Psoas muscle (tissue), 8 donors: ENCODE data around the gene CSPG4. TPM values are rescaled to one million over a fixed set of nuclear protein-coding genes. Genes with fewer than 3 reads are reported as not detected.

Source experiments
- ATAC-seq, 4 donors: fragments of 200-7000 bp; cut with Tn5 transposase; one replicate each; pipeline ENCODE4 v1.9.1; 2020; ENCODE audit warnings: moderate library complexity in 3 of 4, mild to moderate bottlenecking in 2 of 4
- DNase-seq, 2 donors: peaks; one replicate each; pipeline ENCODE4 v3.0.0-alpha.2; 2020
- H3K27ac ChIP-seq: fragments of 200-600 bp; one replicate; pipeline ENCODE4 v1.8.0; 2022
- H3K27me3 ChIP-seq, 3 donors: fragments of 200-600 bp in 1 of 3; one replicate each; pipeline versions ENCODE4 v1.6.1 to v1.8.0; 2013 to 2022; ENCODE audit warnings: low read length in 2 of 3, mild to moderate bottlenecking in 2 of 3, moderate library complexity in 1 of 3; ENCODE audit not compliant: insufficient read depth in 3 of 3
- H3K36me3 ChIP-seq, 2 donors: fragments of 200-600 bp in 1 of 2; one replicate each; pipeline versions ENCODE4 v1.6.1 to v1.8.0; 2013 to 2022; ENCODE audit warnings: low read depth in 1 of 2, mild to moderate bottlenecking in 1 of 2, moderate library complexity in 1 of 2; ENCODE audit not compliant: insufficient read depth in 1 of 2
- H3K4me1 ChIP-seq: fragments of 200-600 bp; one replicate; pipeline ENCODE4 v1.8.0; 2022
- H3K4me3 ChIP-seq: fragments of 200-600 bp; one replicate; pipeline ENCODE4 v1.8.0; 2022; ENCODE audit warnings: mild to moderate bottlenecking
- H3K9me3 ChIP-seq: fragments of 200-600 bp; one replicate; pipeline ENCODE4 v1.8.0; 2022
- CTCF ChIP-seq: fragments of 200-600 bp; IDR thresholded peaks from one replicate; pipeline ENCODE4 v1.8.0; 2022; ENCODE audit warnings: antibody characterized with exemption
- WGBS, 3 donors: extraction: QIAGEN DNeasy Blood & Tissue Kit; methylation state at CpG; one replicate each; pipeline versions ENCODE4 v1.1.6 to v1.1.7; 2013; 5-methylcytosine and 5-hydroxymethylcytosine counted together
- intact Hi-C, 2 donors: fragments of 100-400 bp; cut with DNase I; formaldehyde crosslinking; loops; one replicate each; pipeline versions ENCODE4 v1.11.0 to v1.14.2; 2022
- polyA plus RNA-seq, 3 donors: library from polyadenylated mRNA; stranded (reverse); fragments of 200-250 nt; gene quantifications; one replicate each; pipeline ENCODE4 v1.2.3, GENCODE V29; 2013
- total RNA-seq, 4 donors: library from RNA; stranded (reverse); fragmentation: NEBNext Ultra II Directional in 2 of 4; extraction: Animal tissue kit (Norgen Biotek cat#: 25700) in 2 of 4; gene quantifications; one replicate each; pipeline versions ENCODE4 v1.2.1 to v1.2.4, GENCODE V29; 2021 to 2023
- donor health status: healthy with polysubstance abuse.
- donor health status: DM: no; HTN: no; CAD: no; lungs with moderate emphysema.
- donor health status: Bipolar disorder and iron deficiency.
- donor health status: healthy.
- donor health status: DM: yes; HTN: yes; CAD: no.
- donor health status: DM: no; HTN: no; CAD: no.
- donor health status: DM: no; HTN: no; CAD: no.
- donor health status: DM: yes; HTN: yes; CAD: no.

CSPG4 gene
- total and polyA plus RNA-seq, 7 donors, result 8.1 to 49.5 (median 15.9) TPM

DNA sequence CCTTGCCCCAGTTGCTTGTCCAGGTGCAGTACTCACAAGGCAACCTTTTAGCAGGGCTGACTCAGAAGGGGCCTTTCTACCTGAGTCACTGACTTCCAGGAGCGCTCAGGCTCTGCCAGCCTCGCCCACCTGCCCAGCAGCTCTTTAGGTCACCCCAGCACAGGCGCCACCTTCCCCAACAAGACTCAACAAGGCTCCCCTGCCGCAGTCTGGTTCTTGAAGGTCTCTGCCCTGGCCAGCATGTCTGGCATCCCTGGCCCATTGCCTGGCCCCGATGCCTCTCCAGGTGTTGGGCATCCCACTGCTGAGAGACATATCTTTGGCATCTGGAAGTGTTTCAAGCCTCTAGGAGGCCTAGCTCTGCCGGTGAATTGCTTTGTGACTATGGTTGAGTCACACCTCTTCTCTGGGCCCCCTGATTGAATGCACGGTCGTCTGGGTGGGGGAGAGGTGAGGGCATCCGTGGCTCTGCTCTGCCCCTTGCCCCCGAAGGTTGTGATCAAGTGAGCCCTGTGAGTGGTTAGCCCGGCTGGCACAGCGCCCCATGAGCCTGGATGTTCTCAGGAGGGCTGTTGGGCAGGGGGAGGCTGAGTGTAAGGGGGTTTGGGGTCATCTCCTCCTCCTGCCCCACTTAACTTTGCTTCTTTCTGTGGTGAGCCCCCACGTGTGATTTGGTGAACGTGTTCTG lies 43.3 kb downstream of the CSPG4 start:
- DNase-seq (no peak), ATAC-seq (no peak)
- intact Hi-C loops, result no loop called here
- no peaks in the 10 kb centered on the region for H3K27me3 ChIP-seq
- no peak overlapping the region for H3K27ac ChIP-seq
- H3K9me3 ChIP-seq, result no peaks in the 10 kb centered on the region
- 77 to 80% (median 78%) methylated on average over 14 of the region's 14 CpGs for WGBS, 3 donors
- no peak overlapping the region for H3K4me3 ChIP-seq
- TF ChIP-seq CTCF, result no peak
- no peaks in the 10 kb centered on the region for H3K36me3 ChIP-seq
- H3K4me1 ChIP-seq, result peaks cover 28% of the 10 kb centered on the region

GRCh38 chr15:75666823-75667501 lies 45.7 kb downstream of the CSPG4 start:
- Histone ChIP-seq H3K4me1 (peaks cover 13% of the 10 kb centered on the region), H3K36me3 (no peaks in the 10 kb centered on the region), H3K4me3 (no peak overlapping the region), H3K9me3 (no peaks in the 10 kb centered on the region), H3K27ac (peak overlapping the region; percentile 65), H3K27me3 (no peaks in the 10 kb centered on the region)
- WGBS, 3 donors, result 30 to 34% (median 34%) methylated on average over 15 of the region's 15 CpGs
- TF ChIP-seq CTCF, result no peak
- DNase-seq (peak; percentile 78 to 81), ATAC-seq (peak; percentile 64 to 76 (median 72))
- intact Hi-C loops, result no loop called here

DNA sequence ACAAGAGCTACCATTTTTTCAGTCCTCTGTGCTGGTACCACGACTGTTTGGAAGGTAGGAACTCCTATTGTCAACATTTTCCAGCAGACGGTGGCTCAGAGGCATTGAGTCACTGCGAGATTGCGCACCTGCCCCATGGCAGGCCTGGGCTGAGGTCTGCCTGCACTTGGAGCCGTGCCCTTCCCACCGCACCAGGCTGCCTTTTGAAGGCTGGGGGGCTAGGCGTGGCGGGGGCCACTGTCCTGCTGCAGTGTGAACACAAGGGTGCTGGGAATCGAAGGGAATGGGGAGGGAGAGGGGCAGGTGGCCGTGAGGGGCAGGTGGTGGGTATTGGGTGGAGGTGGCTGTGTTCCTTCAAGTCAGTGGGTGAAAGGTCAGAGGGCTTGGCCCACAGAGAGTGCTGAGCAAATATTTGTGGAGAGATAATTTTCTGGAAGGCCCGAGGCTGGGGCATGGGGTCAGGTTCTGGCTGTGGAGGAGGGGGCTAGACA lies 48.7 kb downstream of the CSPG4 start:
- DNase-seq (no peak), ATAC-seq (no peak)
- no peak overlapping the region for H3K4me3 ChIP-seq
- intact Hi-C loops, result no loop called here
- no peaks in the 10 kb centered on the region for H3K36me3 ChIP-seq
- H3K9me3 ChIP-seq, result no peaks in the 10 kb centered on the region
- H3K27me3 ChIP-seq, result no peaks in the 10 kb centered on the region
- no peak overlapping the region for H3K27ac ChIP-seq
- WGBS, 3 donors, result 75 to 82% (median 78%) methylated on average over 11 of the region's 11 CpGs
- H3K4me1 ChIP-seq, result peaks cover 13% of the 10 kb centered on the region
- TF ChIP-seq CTCF, result no peak

DNA sequence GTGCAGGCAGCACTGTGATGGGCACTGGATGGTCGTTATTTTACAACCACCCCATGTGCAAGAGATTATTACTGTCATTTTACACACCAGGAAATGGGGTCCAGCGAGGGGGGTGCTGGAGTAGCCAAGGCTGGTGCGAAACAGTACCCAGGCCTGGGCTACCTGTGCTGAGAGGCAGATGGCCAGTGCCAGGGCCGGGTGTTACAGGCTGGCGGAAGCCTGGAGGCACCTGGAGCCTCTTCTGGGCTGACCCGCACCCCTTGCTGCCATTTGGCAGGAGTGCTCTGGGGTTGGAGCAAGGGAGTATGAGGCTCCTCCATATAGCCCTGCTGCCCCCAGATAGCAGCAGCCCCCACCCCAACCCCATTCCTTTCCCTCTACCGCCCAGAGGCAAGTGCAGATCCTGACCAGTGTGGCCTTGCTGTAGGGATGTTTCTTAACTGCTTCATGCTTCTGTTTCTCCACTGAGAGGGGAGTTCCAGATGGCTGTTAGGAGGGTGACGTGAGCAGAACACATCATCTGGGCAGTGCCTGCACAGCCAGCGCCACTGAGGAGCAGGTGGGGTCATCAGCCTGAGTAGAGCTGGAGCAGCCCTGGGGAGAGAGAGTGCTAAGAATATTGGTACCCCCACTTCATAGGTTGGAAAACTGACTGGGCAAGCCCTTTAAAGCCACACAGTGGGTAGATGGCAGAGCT lies 49.7 kb downstream of the CSPG4 start:
- ATAC-seq, result no peak

More for the DNA sequence above, 49.7 kb downstream of the CSPG4 start:
- Histone ChIP-seq H3K36me3 (peaks cover 0 to 7% of the 10 kb centered on the region in 2 donors), H3K9me3 (no peaks in the 10 kb centered on the region), H3K27ac (no peak overlapping the region), H3K4me1 (peaks cover 13% of the 10 kb centered on the region), H3K27me3 (no peaks in the 10 kb centered on the region), H3K4me3 (no peak overlapping the region)
- intact Hi-C loops, result no loop called here
- no peak for TF ChIP-seq CTCF
- WGBS, 3 donors, result 86 to 90% (median 87%) methylated on average over 9 of the region's 9 CpGs
- DNase-seq, result no peak
